ENCODE results near the gene OTX1. TPM values are rescaled to one million over a fixed set of nuclear protein-coding genes. Genes with fewer than 3 reads are reported as not detected.

OTX1 gene
- total and polyA plus RNA-seq, 2 donors (not counting 1 experiment from before 2014, with no cell fraction given): not detected

DNA sequence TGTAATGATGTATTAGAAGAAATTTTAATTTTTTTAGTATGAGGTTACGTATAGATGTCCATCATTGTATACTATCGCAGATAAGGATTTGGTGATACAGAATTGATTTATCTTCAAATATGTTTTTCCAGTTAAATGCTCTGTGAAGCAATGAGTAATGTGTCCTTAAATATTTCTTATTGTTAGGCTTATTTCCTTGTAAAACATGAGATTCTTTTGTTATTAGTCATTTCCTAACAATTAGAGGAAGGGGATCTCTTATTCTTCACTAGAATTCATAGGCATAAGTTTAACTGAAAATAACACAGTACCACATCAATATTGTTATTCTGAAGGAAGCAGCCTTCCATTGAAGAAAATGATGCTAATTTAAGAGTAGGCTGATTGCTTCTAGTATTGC is 15.5 kb upstream of the OTX1 start:
- WGBS (ENCODE audit: insufficient coverage): no CpG with 5 or more reads among the region's 2 CpGs
- ChIA-PET CTCF (no interaction called here), POLR2A (no interaction called here)
- Histone ChIP-seq H3K79me2 (ENCODE audit: control insufficient read depth, insufficient read depth, low read length) (no peaks in the 10 kb centered on the region), H3K9me3 (ENCODE audit: control extremely low read depth in 1 of 3, control insufficient read depth in 2 of 3, insufficient read depth in 1 of 3, low read length in 2 of 3) (no peaks in the 10 kb centered on the region), H3K4me2 (replicated peaks; ENCODE audit: low read depth, low read length, poor library complexity, severe bottlenecking) (no peak overlapping the region), H3K27ac (ENCODE audit: low read length in 2 of 2) (no peak overlapping the region), H3K9ac (ENCODE audit: low read length) (no peak overlapping the region), H2AFZ (ENCODE audit: insufficient read depth, low read depth, low read length, poor library complexity, severe bottlenecking) (no peak overlapping the region), H3K4me1 (ENCODE audit: control insufficient read depth in 2 of 2, insufficient read depth in 2 of 2, low read length in 2 of 2) (no peaks in the 10 kb centered on the region), H4K20me1 (ENCODE audit: control insufficient read depth, insufficient read depth, low read length, poor library complexity, severe bottlenecking) (no peaks in the 10 kb centered on the region), H3K36me3 (replicated peaks in 1 of 2; ENCODE audit: control extremely low read depth in 1 of 2, control insufficient read depth in 1 of 2, extremely low read depth in 1 of 2, insufficient read depth in 2 of 2, low read length in 1 of 2) (peaks cover 0 to 2% of the 10 kb centered on the region in 2 experiments), H3K4me3 (ENCODE audit: control extremely low read depth in 1 of 5, extremely low read depth in 1 of 5, insufficient read depth in 1 of 5, low read depth in 2 of 5, low read length in 4 of 5) (no peak overlapping the region), H3K27me3 (replicated peaks in 1 of 4; ENCODE audit: control extremely low read depth in 1 of 4, control insufficient read depth in 3 of 4, insufficient read depth in 4 of 4, low read length in 3 of 4) (peaks cover 0 to 3% (median 0%) of the 10 kb centered on the region in 4 experiments)
- Mint-ChIP-seq H3K4me1 (no peaks in the 10 kb centered on the region), H3K9me3 (ENCODE audit: insufficient read depth) (no peaks in the 10 kb centered on the region), H3K4me3 (no peak overlapping the region), H3K27me3 (no peaks in the 10 kb centered on the region), H3K27ac (no peak overlapping the region)
- ATAC-seq (ENCODE audit: low read depth) (no peak), DNase-seq (no peak)
- TF ChIP-seq, protein P1, sequence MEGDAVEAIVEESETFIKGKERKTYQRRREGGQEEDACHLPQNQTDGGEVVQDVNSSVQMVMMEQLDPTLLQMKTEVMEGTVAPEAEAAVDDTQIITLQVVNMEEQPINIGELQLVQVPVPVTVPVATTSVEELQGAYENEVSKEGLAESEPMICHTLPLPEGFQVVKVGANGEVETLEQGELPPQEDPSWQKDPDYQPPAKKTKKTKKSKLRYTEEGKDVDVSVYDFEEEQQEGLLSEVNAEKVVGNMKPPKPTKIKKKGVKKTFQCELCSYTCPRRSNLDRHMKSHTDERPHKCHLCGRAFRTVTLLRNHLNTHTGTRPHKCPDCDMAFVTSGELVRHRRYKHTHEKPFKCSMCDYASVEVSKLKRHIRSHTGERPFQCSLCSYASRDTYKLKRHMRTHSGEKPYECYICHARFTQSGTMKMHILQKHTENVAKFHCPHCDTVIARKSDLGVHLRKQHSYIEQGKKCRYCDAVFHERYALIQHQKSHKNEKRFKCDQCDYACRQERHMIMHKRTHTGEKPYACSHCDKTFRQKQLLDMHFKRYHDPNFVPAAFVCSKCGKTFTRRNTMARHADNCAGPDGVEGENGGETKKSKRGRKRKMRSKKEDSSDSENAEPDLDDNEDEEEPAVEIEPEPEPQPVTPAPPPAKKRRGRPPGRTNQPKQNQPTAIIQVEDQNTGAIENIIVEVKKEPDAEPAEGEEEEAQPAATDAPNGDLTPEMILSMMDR (IDR thresholded peaks at IDR 0.05): no peak
- no peak for TF ChIP-seq EZH2 (IDR thresholded peaks at IDR 0.05; ENCODE audit: borderline replicate concordance, insufficient read depth, low read depth, low read length, poor library complexity, severe bottlenecking)
- intact Hi-C loops (cut with micrococcal nuclease): no loop called here

DNA sequence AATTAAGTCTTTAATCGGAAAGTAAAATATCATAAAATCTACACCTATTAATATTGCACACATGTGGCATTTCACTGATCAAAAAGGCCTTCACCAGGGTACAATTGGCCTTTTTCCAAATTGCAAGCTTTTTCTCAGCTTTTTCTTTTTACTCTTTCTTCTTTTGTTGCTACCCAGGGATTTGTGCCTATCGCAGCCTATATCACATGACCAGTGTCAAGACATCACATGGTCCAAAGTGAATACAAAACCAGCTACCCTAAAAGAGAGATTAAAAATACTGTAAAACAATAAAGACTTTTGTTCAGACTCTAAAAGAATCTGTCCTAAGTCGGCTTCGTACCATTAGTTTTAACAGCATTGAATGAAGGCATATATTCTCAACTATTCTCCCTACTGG is 15.0 kb upstream of the OTX1 start:
- peaks cover 0 to 3% (median 0%) of the 10 kb centered on the region in 4 experiments for H3K27me3 ChIP-seq (replicated peaks in 1 of 4; ENCODE audit: control extremely low read depth in 1 of 4, control insufficient read depth in 3 of 4, insufficient read depth in 4 of 4, low read length in 3 of 4)
- no peaks in the 10 kb centered on the region for H3K4me1 ChIP-seq (ENCODE audit: control insufficient read depth in 2 of 2, insufficient read depth in 2 of 2, low read length in 2 of 2)
- H2AFZ ChIP-seq (ENCODE audit: insufficient read depth, low read depth, low read length, poor library complexity, severe bottlenecking): no peak overlapping the region
- H3K27ac Mint-ChIP-seq: no peak overlapping the region
- WGBS (ENCODE audit: insufficient coverage): 100% methylated on average over 1 of the region's 4 CpGs
- H3K9me3 Mint-ChIP-seq (ENCODE audit: insufficient read depth): no peaks in the 10 kb centered on the region
- H3K79me2 ChIP-seq (ENCODE audit: control insufficient read depth, insufficient read depth, low read length): no peaks in the 10 kb centered on the region
- no peak overlapping the region for H3K4me3 Mint-ChIP-seq
- no peak overlapping the region for H3K4me3 ChIP-seq (ENCODE audit: control extremely low read depth in 1 of 5, extremely low read depth in 1 of 5, insufficient read depth in 1 of 5, low read depth in 2 of 5, low read length in 4 of 5)
- TF ChIP-seq, protein P1 (IDR thresholded peaks at IDR 0.05): no peak
- TF ChIP-seq EZH2 (IDR thresholded peaks at IDR 0.05; ENCODE audit: borderline replicate concordance, insufficient read depth, low read depth, low read length, poor library complexity, severe bottlenecking): no peak
- ChIA-PET POLR2A (no interaction called here), CTCF (no interaction called here)
- H3K27ac ChIP-seq (ENCODE audit: low read length in 2 of 2): no peak overlapping the region
- intact Hi-C loops (cut with micrococcal nuclease): no loop called here
- H3K4me1 Mint-ChIP-seq: no peaks in the 10 kb centered on the region
- no peaks in the 10 kb centered on the region for H4K20me1 ChIP-seq (ENCODE audit: control insufficient read depth, insufficient read depth, low read length, poor library complexity, severe bottlenecking)
- no peaks in the 10 kb centered on the region for H3K27me3 Mint-ChIP-seq
- no peaks in the 10 kb centered on the region for H3K9me3 ChIP-seq (ENCODE audit: control extremely low read depth in 1 of 3, control insufficient read depth in 2 of 3, insufficient read depth in 1 of 3, low read length in 2 of 3)
- no peak overlapping the region for H3K9ac ChIP-seq (ENCODE audit: low read length)
- H3K36me3 ChIP-seq (replicated peaks in 1 of 2; ENCODE audit: control extremely low read depth in 1 of 2, control insufficient read depth in 1 of 2, extremely low read depth in 1 of 2, insufficient read depth in 2 of 2, low read length in 1 of 2): peaks cover 0 to 2% of the 10 kb centered on the region in 2 experiments
- ATAC-seq (ENCODE audit: low read depth): no peak
- H3K4me2 ChIP-seq (replicated peaks; ENCODE audit: low read depth, low read length, poor library complexity, severe bottlenecking): no peak overlapping the region
- no peak for DNase-seq

Measured in B cell (primary cell).